GM21360 (cell line): ENCODE measurements around the gene ITSN1.
"Not testable (repeated sequence)": the region's sequence is repeated elsewhere in the genome, so short reads cannot be mapped to it uniquely, and the experiment has no call there.

Experiments used
- ATAC-seq: cut with Tn5 transposase; IDR thresholded peaks from one replicate; pipeline ENCODE4 v1.9.1; 2021; ENCODE audit warnings: mild to moderate bottlenecking, moderate library complexity; ENCODE audit not compliant: unreplicated experiment

ITSN1 gene

GRCh38 chr21:33856893-33857527 lies 214.7 kb downstream of the ITSN1 start:
- ATAC-seq, result no peak

GRCh38 chr21:33857846-33858666 lies 215.8 kb downstream of the ITSN1 start:
- no peak for ATAC-seq

GRCh38 chr21:33858667-33859372 lies 216.5 kb downstream of the ITSN1 start:
- ATAC-seq, result no peak

GRCh38 chr21:33859373-33860102 lies 217.2 kb downstream of the ITSN1 start:
- ATAC-seq, result no peak

- no peak for ATAC-seq
These were observed 218.1 kb downstream of the ITSN1 start for GRCh38 chr21:33860332-33860879.

GRCh38 chr21:33861125-33861524 lies 218.8 kb downstream of the ITSN1 start:
- no peak for ATAC-seq

- not testable (repeated sequence) for ATAC-seq
These were observed 220.9 kb downstream of the ITSN1 start for GRCh38 chr21:33863191-33863590.

- ATAC-seq, result no peak
These were observed 221.8 kb downstream of the ITSN1 start for GRCh38 chr21:33864150-33864549.

- ATAC-seq, result no peak
These were observed 222.9 kb downstream of the ITSN1 start for GRCh38 chr21:33865176-33865575.

GRCh38 chr21:33865996-33866575 lies 223.8 kb downstream of the ITSN1 start:
- no peak for ATAC-seq

- ATAC-seq, result no peak
These were observed 224.5 kb downstream of the ITSN1 start for GRCh38 chr21:33866826-33867225.

GRCh38 chr21:33867868-33868267 lies 225.6 kb downstream of the ITSN1 start:
- ATAC-seq, result not testable (repeated sequence)

GRCh38 chr21:33869873-33870272 lies 227.6 kb downstream of the ITSN1 start:
- no peak for ATAC-seq

GRCh38 chr21:33870768-33871167 lies 228.5 kb downstream of the ITSN1 start:
- ATAC-seq, result no peak

GRCh38 chr21:33871171-33871570 lies 228.9 kb downstream of the ITSN1 start:
- no peak for ATAC-seq

- no peak for ATAC-seq
These were observed 230.7 kb downstream of the ITSN1 start for GRCh38 chr21:33872881-33873515.

GRCh38 chr21:33874161-33874560 lies 231.9 kb downstream of the ITSN1 start:
- ATAC-seq, result no peak

GRCh38 chr21:33875026-33875695 lies 232.9 kb downstream of the ITSN1 start:
- no peak for ATAC-seq

GRCh38 chr21:33878824-33879223 lies 236.5 kb downstream of the ITSN1 start:
- no peak for ATAC-seq
